ENCODE results near the gene KCP.
A peak's percentile ranks its signal among the peaks of the same experiment; 100 is the strongest.

Gene KCP

GRCh38 chr7:128904381-128905197 lies 5.9 kb downstream of the KCP start:
- DNase-seq, result peak; percentile 78

GRCh38 chr7:128903621-128904361 lies 6.7 kb downstream of the KCP start:
- no peak for DNase-seq

GRCh38 chr7:128902761-128903585 lies 7.5 kb downstream of the KCP start:
- DNase-seq, result no peak

- DNase-seq, result no peak
These were observed 10.3 kb downstream of the KCP start for GRCh38 chr7:128900237-128900636.

- DNase-seq, result no peak
These were observed 11.1 kb downstream of the KCP start for GRCh38 chr7:128899392-128899791.

- no peak for DNase-seq
These were observed 15.2 kb downstream of the KCP start for GRCh38 chr7:128895320-128895719.

- no peak for DNase-seq
These were observed 16.4 kb downstream of the KCP start for GRCh38 chr7:128894101-128894440.

GRCh38 chr7:128893251-128894100 lies 17.0 kb downstream of the KCP start:
- no peak for DNase-seq

GRCh38 chr7:128892521-128893250 lies 17.8 kb downstream of the KCP start:
- no peak for DNase-seq

- no peak for DNase-seq
These were observed 18.6 kb downstream of the KCP start for GRCh38 chr7:128891942-128892269.

GRCh38 chr7:128891110-128891941 lies 19.2 kb downstream of the KCP start:
- DNase-seq, result no peak

GRCh38 chr7:128890306-128891109 lies 20.0 kb downstream of the KCP start:
- DNase-seq, result no peak

- no peak for DNase-seq
These were observed 21.4 kb downstream of the KCP start for GRCh38 chr7:128889121-128889520.

- DNase-seq, result no peak
These were observed 21.8 kb downstream of the KCP start for GRCh38 chr7:128888756-128889095.

- no peak for DNase-seq
These were observed 22.3 kb downstream of the KCP start for GRCh38 chr7:128888039-128888755.

- DNase-seq, result no peak
These were observed 23.1 kb downstream of the KCP start for GRCh38 chr7:128887169-128888038.

- DNase-seq, result no peak
These were observed 23.9 kb downstream of the KCP start for GRCh38 chr7:128886391-128887168.
